GF-D8 (cell line): ENCODE results near the gene SPINT1.

Experiments
- DNase-seq: peaks from one replicate; lab custom pipeline; 2025; lab: John Stamatoyannopoulos, UW

The SPINT1 gene

GRCh38 chr15:40892447-40893012 is 48.7 kb downstream of the SPINT1 start:
- DNase-seq: no peak

- no peak for DNase-seq
These were observed 49.3 kb downstream of the SPINT1 start for GRCh38 chr15:40893019-40893670.

GRCh38 chr15:40893733-40894680 is 50.2 kb downstream of the SPINT1 start, which contains the start of gene VPS18:
Gene VPS18 (plus strand): TSS chr15:40894450. CDS start chr15:40894769, 319 bp downstream.
- peak; percentile 62 for DNase-seq

GRCh38 chr15:40894681-40895448 is 51.0 kb downstream of the SPINT1 start:
- DNase-seq: peak; percentile 13

- DNase-seq: no peak
These were observed 55.8 kb downstream of the SPINT1 start for GRCh38 chr15:40899536-40900207.

- DNase-seq: no peak
These were observed 56.6 kb downstream of the SPINT1 start for GRCh38 chr15:40900256-40901052.

GRCh38 chr15:40901053-40901443 is 57.2 kb downstream of the SPINT1 start:
- no peak for DNase-seq

- DNase-seq: peak; percentile 94
These were observed 59.0 kb downstream of the SPINT1 start for GRCh38 chr15:40902605-40903561.

GRCh38 chr15:40904552-40905201 is 60.8 kb downstream of the SPINT1 start:
- no peak for DNase-seq

GRCh38 chr15:40906091-40906990 is 62.5 kb downstream of the SPINT1 start:
- peak; percentile 57 for DNase-seq

GRCh38 chr15:40906991-40907802 is 63.3 kb downstream of the SPINT1 start:
- DNase-seq: peak; percentile 27
